GM18507 (cell line): Measurements from ENCODE around the gene CSNK1A1.

Experiments used
- DNase-seq: peaks from one replicate; pipeline ENCODE4 v3.0.0; 2011; ENCODE audit warnings: low read depth; ENCODE audit not compliant: insufficient read length; ENCODE audit errors: extremely low spot score
- FAIRE-seq: peaks from 2 replicates; lab custom pipeline; 2011; peaks lifted over from hg19 to GRCh38; lab: Jason Lieb, UNC

Gene CSNK1A1

GRCh38 chr5:149576021-149576420 is 24.8 kb upstream of the CSNK1A1 start:
- DNase-seq: no peak
- no peak for FAIRE-seq

GRCh38 chr5:149575131-149575530 is 23.9 kb upstream of the CSNK1A1 start:
- DNase-seq: no peak
- no peak for FAIRE-seq

GRCh38 chr5:149572576-149573231 is 21.5 kb upstream of the CSNK1A1 start:
- DNase-seq (no peak), FAIRE-seq (no peak)

- FAIRE-seq: no peak
Observed at GRCh38 chr5:149572170-149572569, 20.9 kb upstream of the CSNK1A1 start.

GRCh38 chr5:149567226-149567625 is 16.0 kb upstream of the CSNK1A1 start:
- FAIRE-seq: peak; percentile 42
- DNase-seq: no peak

More at GRCh38 chr5:149572170-149572569, 20.9 kb upstream of the CSNK1A1 start:
- DNase-seq: no peak

- FAIRE-seq (peak; percentile 81), DNase-seq (peak; percentile 52)
Observed at GRCh38 chr5:149564542-149565140, 13.4 kb upstream of the CSNK1A1 start.

- no peak for FAIRE-seq
- DNase-seq: no peak
Observed at GRCh38 chr5:149563466-149563865, 12.2 kb upstream of the CSNK1A1 start.

- DNase-seq (no peak), FAIRE-seq (no peak)
Observed at GRCh38 chr5:149561848-149562247, 10.6 kb upstream of the CSNK1A1 start.

- no peak for FAIRE-seq
Observed at GRCh38 chr5:149559706-149560105, 8.5 kb upstream of the CSNK1A1 start.

GRCh38 chr5:149552553-149553160 is 1.4 kb upstream of the CSNK1A1 start:
- DNase-seq (no peak), FAIRE-seq (no peak)

More at GRCh38 chr5:149559706-149560105, 8.5 kb upstream of the CSNK1A1 start:
- no peak for DNase-seq

GRCh38 chr5:149552038-149552494 is 827 bp upstream of the CSNK1A1 start:
- DNase-seq (no peak), FAIRE-seq (no peak)

- no peak for FAIRE-seq
- no peak for DNase-seq
Observed at GRCh38 chr5:149550594-149551226, 529 bp downstream of the CSNK1A1 start.

GRCh38 chr5:149550268-149550583 is 1.0 kb downstream of the CSNK1A1 start:
- DNase-seq: no peak
- FAIRE-seq: no peak

- peak; percentile 65 for FAIRE-seq
Observed at GRCh38 chr5:149549461-149550267, 1.6 kb downstream of the CSNK1A1 start.

GRCh38 chr5:149546974-149547373 is 4.3 kb downstream of the CSNK1A1 start:
- DNase-seq: no peak
- FAIRE-seq: no peak

More at GRCh38 chr5:149549461-149550267, 1.6 kb downstream of the CSNK1A1 start:
- DNase-seq: peak; percentile 22

- FAIRE-seq (no peak), DNase-seq (no peak)
Observed at GRCh38 chr5:149545327-149545726, 5.9 kb downstream of the CSNK1A1 start.

- DNase-seq: no peak
- FAIRE-seq: no peak
Observed at GRCh38 chr5:149544028-149544420, 7.2 kb downstream of the CSNK1A1 start.

GRCh38 chr5:149543361-149544027 is 7.7 kb downstream of the CSNK1A1 start:
- DNase-seq (no peak), FAIRE-seq (no peak)

GRCh38 chr5:149541893-149542292 is 9.3 kb downstream of the CSNK1A1 start:
- FAIRE-seq (no peak), DNase-seq (no peak)
